Stimulated activated CD4-positive, alpha-beta T cell treated with anti-CD3 and anti-CD28 coated beads, Interleukin-4, amount 100 ng/mL, for 24 hours (primary cell): ENCODE data around the gene TEX2.

Experiments used
- DNase-seq: peaks from one replicate; pipeline ENCODE4 v3.0.0-alpha.2; 2020

Gene TEX2

GRCh38 chr17:64110379-64111152 is 152.5 kb downstream of the TEX2 start:
- DNase-seq, result no peak

DNA sequence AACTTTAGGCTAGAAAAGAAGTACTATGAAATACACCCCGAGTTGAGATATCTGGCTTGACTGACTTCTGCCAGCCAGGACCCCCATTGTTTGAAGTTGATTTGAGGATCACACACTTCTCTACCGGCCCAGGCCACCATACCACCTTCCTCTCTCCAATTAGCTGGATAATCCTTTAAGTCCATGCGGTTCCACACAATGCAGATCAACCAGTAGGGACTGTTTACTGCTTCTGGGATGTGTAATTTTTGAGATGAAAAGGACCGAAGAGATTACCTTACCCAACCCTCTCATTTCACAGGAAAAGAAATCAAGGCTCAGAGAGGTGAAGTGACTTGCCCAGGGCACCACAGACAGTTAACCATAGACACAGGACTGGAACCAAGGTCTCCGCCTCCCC is 153.7 kb downstream of the TEX2 start:
- DNase-seq, result no peak

GRCh38 chr17:64107500-64108236 is 155.4 kb downstream of the TEX2 start:
- no peak for DNase-seq

GRCh38 chr17:64106918-64107317 is 156.1 kb downstream of the TEX2 start:
- DNase-seq, result no peak

DNA sequence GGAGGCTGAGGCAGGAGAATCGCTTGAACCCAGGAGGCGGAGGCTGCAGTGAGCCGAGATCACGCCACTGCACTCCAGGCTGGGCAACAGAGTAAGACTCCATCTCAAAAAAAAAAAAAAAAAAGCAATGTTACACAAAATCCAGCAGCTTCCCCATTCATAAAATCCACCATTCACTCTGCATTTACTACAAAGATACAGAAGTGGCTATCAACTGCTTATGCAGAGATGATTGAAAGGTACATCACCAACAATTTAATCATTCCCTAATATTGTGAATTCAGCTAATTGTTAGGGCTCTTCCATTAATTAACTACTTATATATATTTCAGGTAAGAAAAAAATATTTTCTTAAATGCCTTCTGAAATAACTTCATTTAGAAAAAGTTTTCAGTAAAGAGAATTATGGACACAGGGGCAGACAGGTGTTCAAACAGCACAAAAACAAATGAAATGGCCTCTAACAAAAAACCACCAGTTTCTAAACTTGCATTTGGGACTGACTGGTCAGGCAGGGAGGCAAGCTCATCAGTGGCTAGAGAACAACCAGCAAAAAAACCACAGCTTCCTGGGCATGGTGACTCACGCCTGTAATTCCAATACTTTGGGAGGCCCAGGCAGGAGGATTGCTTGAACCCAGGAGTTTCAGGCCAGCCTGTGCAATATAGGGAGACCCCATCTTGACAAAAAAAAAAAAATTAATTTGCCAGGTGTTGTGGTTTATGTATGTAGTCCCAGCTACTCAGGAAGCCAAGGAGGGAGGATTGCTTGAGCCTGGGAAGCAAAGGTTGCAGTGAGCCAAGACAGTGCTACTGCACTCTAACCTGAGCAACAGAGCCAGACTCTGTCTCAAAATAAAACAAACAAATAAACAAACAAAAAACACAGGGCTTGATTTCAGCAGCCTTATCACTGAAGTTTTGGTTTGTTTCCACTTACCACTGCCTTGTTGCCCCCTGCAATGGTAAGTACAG is 159.4 kb downstream of the TEX2 start:
- DNase-seq, result no peak

- DNase-seq, result no peak
Observed at GRCh38 chr17:64102627-64103390, 160.3 kb downstream of the TEX2 start.

DNA sequence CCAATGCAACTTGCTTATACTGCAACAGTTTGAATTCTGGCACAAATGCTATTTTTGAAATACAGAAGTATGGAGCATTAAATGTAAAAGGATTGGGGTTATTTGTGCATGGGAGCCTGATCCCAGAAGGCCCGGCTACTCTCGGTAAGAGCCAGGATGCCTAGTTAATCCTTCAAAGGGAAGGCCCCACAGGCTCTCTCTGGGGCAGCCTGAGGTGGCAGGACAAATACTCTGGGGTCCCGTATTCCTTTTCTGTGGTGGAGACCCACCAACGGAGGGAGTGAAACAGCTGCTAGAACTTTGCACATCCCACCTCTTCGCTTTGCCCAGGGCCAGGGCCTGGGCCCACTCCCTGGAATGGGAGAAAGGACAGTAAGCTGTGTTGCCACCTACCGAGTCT is 163.5 kb downstream of the TEX2 start:
- DNase-seq, result no peak
